GM18520 (cell line): ENCODE measurements around the gene TFCP2L1.

Experiments used
- ATAC-seq: cut with Tn5 transposase; IDR thresholded peaks from one replicate; pipeline ENCODE4 v1.9.1; 2021; ENCODE audit not compliant: unreplicated experiment

The TFCP2L1 gene

DNA sequence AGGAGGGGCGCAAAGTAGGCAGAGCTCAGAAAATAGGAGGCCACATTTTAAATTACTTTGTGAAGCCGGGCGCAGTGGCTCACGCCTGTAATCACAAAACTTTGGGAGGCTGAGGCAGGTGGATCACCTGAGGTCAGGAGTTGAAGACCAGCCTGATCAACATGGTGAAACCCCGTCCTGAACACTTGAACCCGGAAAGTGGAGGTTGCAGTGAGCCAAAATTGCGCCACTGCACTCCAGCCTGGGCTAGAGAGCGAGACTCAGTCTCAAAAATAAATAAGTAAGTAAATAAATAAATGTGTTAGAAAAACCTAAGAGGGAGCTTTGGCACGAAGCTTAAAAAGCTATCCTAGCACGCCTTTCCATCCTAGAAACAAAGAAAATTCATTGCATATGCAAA, 105.5 kb downstream of the TFCP2L1 start:
- ATAC-seq: no peak

GRCh38 chr2:121178730-121179129, 106.3 kb downstream of the TFCP2L1 start:
- no peak for ATAC-seq

DNA sequence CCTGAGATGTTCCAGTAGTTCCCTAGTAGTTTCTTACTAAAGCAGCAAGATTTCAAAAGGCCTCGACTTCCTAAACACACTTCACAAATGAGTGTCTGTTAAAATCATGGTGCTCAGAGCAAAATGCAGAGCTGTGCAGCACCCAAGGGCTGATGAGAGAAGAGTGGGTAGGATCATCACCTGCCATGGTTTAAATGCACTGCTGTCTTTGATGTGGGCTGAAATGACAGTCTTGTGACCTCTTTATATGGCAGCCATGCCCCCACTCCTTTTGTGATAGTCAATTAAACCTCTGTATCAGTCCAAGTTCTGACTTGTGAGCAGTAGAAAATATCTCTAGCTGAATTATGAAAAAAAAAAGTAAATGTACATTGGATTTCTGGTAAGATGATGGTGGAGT, 107.1 kb downstream of the TFCP2L1 start:
- no peak for ATAC-seq

GRCh38 chr2:121175326-121175725, 109.7 kb downstream of the TFCP2L1 start:
- no peak for ATAC-seq

GRCh38 chr2:121173806-121174205, 111.2 kb downstream of the TFCP2L1 start:
- ATAC-seq: no peak

- ATAC-seq: no peak
Observed at GRCh38 chr2:121173112-121173511, 111.9 kb downstream of the TFCP2L1 start.

DNA sequence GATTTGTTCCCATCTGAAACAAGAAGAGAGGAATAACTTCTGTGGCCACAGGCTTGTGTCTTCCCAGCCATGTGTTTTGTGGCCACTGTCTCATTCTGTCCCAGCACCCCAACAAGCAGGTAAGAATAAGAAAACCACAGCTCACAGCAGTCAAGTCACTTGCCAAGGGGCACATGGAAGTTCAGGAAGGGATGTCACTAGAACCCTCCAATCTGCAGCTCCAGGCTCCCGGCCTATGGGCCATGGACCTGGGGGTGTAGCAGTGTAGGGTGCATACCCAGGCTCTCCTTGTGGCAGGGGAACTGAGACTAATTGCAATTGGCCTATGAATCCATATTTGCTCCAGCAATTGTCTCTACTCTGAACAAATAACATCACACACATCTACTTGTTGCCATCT, 112.5 kb downstream of the TFCP2L1 start:
- ATAC-seq: no peak

DNA sequence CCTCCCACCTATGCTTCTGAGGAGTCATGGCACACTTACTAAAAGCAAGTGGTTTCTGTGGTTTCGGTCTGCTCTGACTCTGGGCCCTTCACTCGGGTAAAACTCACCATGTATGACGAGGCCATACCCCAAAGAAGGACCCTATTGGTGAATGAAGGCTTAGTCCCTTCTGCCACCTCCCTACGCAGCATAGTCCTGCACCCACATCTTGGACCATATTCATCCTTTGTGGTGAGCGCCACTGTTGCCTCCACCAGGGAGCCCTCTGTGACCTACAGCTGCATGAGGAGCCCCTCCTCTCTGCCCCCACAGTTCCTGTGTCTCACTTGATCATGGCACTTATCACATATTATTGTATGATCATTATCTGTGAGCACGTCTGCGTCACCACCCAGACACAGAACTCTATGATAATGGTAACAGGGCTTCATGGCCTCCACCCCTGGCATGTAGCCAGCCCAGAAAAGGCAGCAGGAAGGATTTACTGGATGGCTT, 113.3 kb downstream of the TFCP2L1 start:
- no peak for ATAC-seq

DNA sequence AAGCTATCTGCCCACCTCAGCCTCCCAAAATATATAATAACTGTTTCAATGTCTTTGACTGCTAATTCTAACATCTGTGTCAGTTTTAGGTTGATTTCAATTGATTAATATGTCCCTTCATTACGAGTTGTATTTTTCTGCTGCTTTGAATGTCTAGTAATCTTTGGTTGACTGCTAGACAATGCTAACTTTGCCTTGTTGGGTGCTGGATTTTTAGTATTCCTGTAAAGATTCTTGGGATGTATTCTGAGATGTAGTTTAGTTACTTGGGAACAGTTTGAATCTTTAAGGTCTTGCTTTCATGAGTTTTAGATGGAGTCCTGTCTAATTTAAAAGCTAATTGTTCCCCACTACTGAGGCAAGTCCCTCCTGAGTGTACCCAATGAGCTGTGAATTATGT, 114.4 kb downstream of the TFCP2L1 start:
- ATAC-seq: no peak

DNA sequence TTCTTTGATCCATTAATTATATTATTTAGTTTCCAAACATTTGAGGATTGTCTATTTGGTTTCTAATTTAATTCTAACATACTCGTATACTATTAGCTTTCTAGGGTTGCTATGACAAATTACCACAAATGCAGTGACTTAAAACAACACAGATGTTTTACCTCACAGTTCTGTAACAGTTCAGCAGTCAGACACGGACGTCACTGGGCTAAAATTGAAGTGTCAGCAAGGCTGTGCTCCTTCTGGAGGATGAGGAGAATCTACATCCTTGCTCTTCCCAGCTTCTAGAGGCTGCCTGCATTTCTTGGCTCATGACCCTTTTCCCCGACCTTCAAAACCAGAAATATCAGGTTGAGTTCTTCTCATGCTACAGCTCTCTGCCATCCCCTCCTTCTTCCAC, 117.6 kb downstream of the TFCP2L1 start:
- no peak for ATAC-seq
